Activated T-helper 1 cell treated with anti-CD3 and anti-CD28 coated beads, Interleukin-12 subunit alpha, Interleukin-12 subunit beta, Interleukin-2, Interleukin-4 antibody, amounts not matched to agents 30 ng/mL and 10 ng/mL and 1 ng/mL, durations not matched to agents 14 hours and 24 hours and 36 hours (primary cell): ENCODE results near the gene GREB1. TPM values are rescaled to one million over a fixed set of nuclear protein-coding genes. Genes with fewer than 3 reads are reported as not detected.

Source experiments
- DNase-seq: peaks from one replicate; pipeline ENCODE4 v3.0.0; 2021; ENCODE audit warnings: low spot score
- H3K27ac Mint-ChIP-seq: one replicate; pipeline ENCODE4 v1.8.0; 2021; ENCODE audit warnings: mild to moderate bottlenecking, mixed read lengths
- H3K27me3 Mint-ChIP-seq: one replicate; pipeline ENCODE4 v1.8.0; 2022; ENCODE audit warnings: mild to moderate bottlenecking, moderate library complexity, mixed read lengths; ENCODE audit not compliant: insufficient read depth
- H3K36me3 Mint-ChIP-seq: one replicate; pipeline ENCODE4 v1.8.0; 2021; ENCODE audit warnings: low read depth, mixed read lengths
- H3K4me1 Mint-ChIP-seq: one replicate; pipeline ENCODE4 v1.8.0; 2021; ENCODE audit warnings: low read depth, mixed read lengths
- H3K4me3 Mint-ChIP-seq: one replicate; pipeline ENCODE4 v1.8.0; 2021; ENCODE audit warnings: mild to moderate bottlenecking, moderate library complexity, mixed read lengths
- H3K9me3 Mint-ChIP-seq: one replicate; pipeline ENCODE4 v1.8.0; 2021; ENCODE audit warnings: mixed read lengths
- intact Hi-C: fragments of 100-400 bp; cut with micrococcal nuclease; formaldehyde crosslinking; loops from one replicate; pipeline ENCODE4 v1.15.1; 2024
- total RNA-seq: library from RNA; stranded (reverse); gene quantifications from 2 replicates; pipeline ENCODE4 v1.2.3, GENCODE V29; 2022

The GREB1 gene
- total RNA-seq, 1 donor from 2014 or later: 0.41 TPM

- Mint-ChIP-seq H3K4me3 (no peak overlapping the region), H3K9me3 (no peaks in the 10 kb centered on the region), H3K4me1 (no peaks in the 10 kb centered on the region)
Measured at GRCh38 chr2:11550901-11551568, 17.2 kb downstream of the GREB1 start.

GRCh38 chr2:11551569-11552259, 17.9 kb downstream of the GREB1 start:
- Mint-ChIP-seq H3K27ac (no peak overlapping the region), H3K4me1 (no peaks in the 10 kb centered on the region), H3K36me3 (no peaks in the 10 kb centered on the region), H3K27me3 (peaks cover 27% of the 10 kb centered on the region), H3K4me3 (no peak overlapping the region), H3K9me3 (no peaks in the 10 kb centered on the region)
- no peak for DNase-seq
- intact Hi-C loops: no loop called here

More at GRCh38 chr2:11550901-11551568, 17.2 kb downstream of the GREB1 start:
- intact Hi-C loops: no loop called here
- no peak overlapping the region for H3K27ac Mint-ChIP-seq
- DNase-seq: no peak
- H3K27me3 Mint-ChIP-seq: peaks cover 23% of the 10 kb centered on the region
- H3K36me3 Mint-ChIP-seq: no peaks in the 10 kb centered on the region

GRCh38 chr2:11552260-11552638, 18.4 kb downstream of the GREB1 start:
- peaks cover 31% of the 10 kb centered on the region for H3K27me3 Mint-ChIP-seq
- DNase-seq: no peak

GRCh38 chr2:11553661-11554398, 20.0 kb downstream of the GREB1 start:
- no peak for DNase-seq
- H3K9me3 Mint-ChIP-seq: no peaks in the 10 kb centered on the region
- intact Hi-C loops: no loop called here
- H3K36me3 Mint-ChIP-seq: no peaks in the 10 kb centered on the region
- H3K4me3 Mint-ChIP-seq: no peak overlapping the region
- no peaks in the 10 kb centered on the region for H3K4me1 Mint-ChIP-seq
- H3K27ac Mint-ChIP-seq: no peak overlapping the region
- H3K27me3 Mint-ChIP-seq: peaks cover 27% of the 10 kb centered on the region

More at GRCh38 chr2:11552260-11552638, 18.4 kb downstream of the GREB1 start:
- no peaks in the 10 kb centered on the region for H3K9me3 Mint-ChIP-seq
- no peak overlapping the region for H3K4me3 Mint-ChIP-seq
- intact Hi-C loops: no loop called here
- no peaks in the 10 kb centered on the region for H3K4me1 Mint-ChIP-seq
- no peak overlapping the region for H3K27ac Mint-ChIP-seq
- H3K36me3 Mint-ChIP-seq: no peaks in the 10 kb centered on the region

GRCh38 chr2:11554399-11554716, 20.5 kb downstream of the GREB1 start:
- Mint-ChIP-seq H3K4me3 (no peak overlapping the region), H3K36me3 (no peaks in the 10 kb centered on the region), H3K9me3 (no peaks in the 10 kb centered on the region), H3K27me3 (peaks cover 27% of the 10 kb centered on the region), H3K27ac (no peak overlapping the region), H3K4me1 (no peaks in the 10 kb centered on the region)
- DNase-seq: no peak
- intact Hi-C loops: no loop called here

GRCh38 chr2:11556101-11556806, 22.4 kb downstream of the GREB1 start:
- no peak for DNase-seq
- no peaks in the 10 kb centered on the region for H3K36me3 Mint-ChIP-seq

GRCh38 chr2:11558214-11558886, 24.5 kb downstream of the GREB1 start:
- intact Hi-C loops: no loop called here
- no peak overlapping the region for H3K4me3 Mint-ChIP-seq
- H3K27ac Mint-ChIP-seq: no peak overlapping the region
- peaks cover 27% of the 10 kb centered on the region for H3K27me3 Mint-ChIP-seq
- no peaks in the 10 kb centered on the region for H3K9me3 Mint-ChIP-seq
- DNase-seq: no peak
- H3K36me3 Mint-ChIP-seq: no peaks in the 10 kb centered on the region
- H3K4me1 Mint-ChIP-seq: no peaks in the 10 kb centered on the region

More at GRCh38 chr2:11556101-11556806, 22.4 kb downstream of the GREB1 start:
- Mint-ChIP-seq H3K27me3 (peaks cover 27% of the 10 kb centered on the region), H3K4me1 (no peaks in the 10 kb centered on the region), H3K9me3 (no peaks in the 10 kb centered on the region), H3K27ac (no peak overlapping the region), H3K4me3 (no peak overlapping the region)
- intact Hi-C loops: no loop called here

GRCh38 chr2:11559066-11559785, 25.4 kb downstream of the GREB1 start:
- no peaks in the 10 kb centered on the region for H3K4me1 Mint-ChIP-seq

GRCh38 chr2:11559786-11560155, 25.9 kb downstream of the GREB1 start:
- no peaks in the 10 kb centered on the region for H3K4me1 Mint-ChIP-seq

More at GRCh38 chr2:11559066-11559785, 25.4 kb downstream of the GREB1 start:
- H3K36me3 Mint-ChIP-seq: no peaks in the 10 kb centered on the region
- peaks cover 27% of the 10 kb centered on the region for H3K27me3 Mint-ChIP-seq
- DNase-seq: no peak
- H3K27ac Mint-ChIP-seq: no peak overlapping the region
- intact Hi-C loops: no loop called here
- no peaks in the 10 kb centered on the region for H3K9me3 Mint-ChIP-seq
- H3K4me3 Mint-ChIP-seq: no peak overlapping the region

GRCh38 chr2:11560806-11561205, 27.0 kb downstream of the GREB1 start:
- Mint-ChIP-seq H3K36me3 (no peaks in the 10 kb centered on the region), H3K4me3 (no peak overlapping the region), H3K27ac (no peak overlapping the region), H3K4me1 (no peaks in the 10 kb centered on the region), H3K27me3 (peaks cover 17% of the 10 kb centered on the region), H3K9me3 (no peaks in the 10 kb centered on the region)
- no peak for DNase-seq
- intact Hi-C loops: no loop called here

More at GRCh38 chr2:11559786-11560155, 25.9 kb downstream of the GREB1 start:
- intact Hi-C loops: no loop called here
- Mint-ChIP-seq H3K27me3 (peaks cover 26% of the 10 kb centered on the region), H3K27ac (no peak overlapping the region), H3K36me3 (no peaks in the 10 kb centered on the region), H3K4me3 (no peak overlapping the region), H3K9me3 (no peaks in the 10 kb centered on the region)
- no peak for DNase-seq

GRCh38 chr2:11562011-11562410, 28.2 kb downstream of the GREB1 start:
- H3K27me3 Mint-ChIP-seq: peaks cover 9% of the 10 kb centered on the region
- no peaks in the 10 kb centered on the region for H3K4me1 Mint-ChIP-seq
- DNase-seq: no peak
- no peaks in the 10 kb centered on the region for H3K9me3 Mint-ChIP-seq
- no peak overlapping the region for H3K4me3 Mint-ChIP-seq
- intact Hi-C loops: no loop called here
- H3K27ac Mint-ChIP-seq: no peak overlapping the region
- H3K36me3 Mint-ChIP-seq: no peaks in the 10 kb centered on the region

- Mint-ChIP-seq H3K4me1 (no peaks in the 10 kb centered on the region), H3K9me3 (no peaks in the 10 kb centered on the region), H3K27me3 (peaks cover 4% of the 10 kb centered on the region), H3K27ac (no peak overlapping the region), H3K36me3 (no peaks in the 10 kb centered on the region), H3K4me3 (no peak overlapping the region)
- no peak for DNase-seq
- intact Hi-C loops: no loop called here
Measured at GRCh38 chr2:11562476-11562875, 28.6 kb downstream of the GREB1 start.
